ENCODE measurements around the gene RASGRF1. TPM values are rescaled to one million over a fixed set of nuclear protein-coding genes. Genes with fewer than 3 reads are reported as not detected.
A peak's percentile ranks its signal among the peaks of the same experiment; 100 is the strongest.

RASGRF1 gene
- total and polyA plus RNA-seq, 7 donors, result 0.14 to 1.2 (median 0.58) TPM; not detected in 1

GRCh38 chr15:78933823-78934654 lies 156.5 kb downstream of the RASGRF1 start:
- intact Hi-C loops (cut with DNase I), result no loop called here
- peaks cover 0 to 10% (median 0%) of the 10 kb centered on the region in 4 donors for H3K36me3 ChIP-seq
- peaks cover 0 to 33% (median 29%) of the 10 kb centered on the region in 4 donors for H3K4me1 ChIP-seq
- H3K27ac ChIP-seq, result peak overlapping the region; percentile 40 to 54 (median 52)
- no peak for TF ChIP-seq EP300 (IDR thresholded peaks at IDR 0.05)
- TF ChIP-seq POLR2AphosphoS5 (IDR thresholded peaks at IDR 0.05), result peak in 2 of 4 donors; percentile 13 to 36
- 81 to 82% methylated on average over 20 of the region's 20 CpGs for WGBS, 2 donors
- H3K27me3 ChIP-seq, result no peaks in the 10 kb centered on the region
- no peak overlapping the region for H3K4me3 ChIP-seq
- H3K9me3 ChIP-seq, result no peaks in the 10 kb centered on the region
- DNase-seq, result no peak

- Histone ChIP-seq H3K27ac (peak overlapping the region in 3 of 4 donors; percentile 40 to 54 (median 52)), H3K4me3 (no peak overlapping the region)
Observed at GRCh38 chr15:78933187-78933822, 157.3 kb downstream of the RASGRF1 start.

GRCh38 chr15:78932258-78932808 lies 158.2 kb downstream of the RASGRF1 start:
- H3K4me1 ChIP-seq, result peaks cover 0 to 33% (median 29%) of the 10 kb centered on the region in 4 donors

More at GRCh38 chr15:78933187-78933822, 157.3 kb downstream of the RASGRF1 start:
- intact Hi-C loops (cut with DNase I), result no loop called here
- Histone ChIP-seq H3K9me3 (no peaks in the 10 kb centered on the region), H3K36me3 (peaks cover 0 to 10% (median 0%) of the 10 kb centered on the region in 4 donors), H3K4me1 (peaks cover 0 to 33% (median 29%) of the 10 kb centered on the region in 4 donors), H3K27me3 (no peaks in the 10 kb centered on the region)
- WGBS, 2 donors, result 90% methylated on average over 12 of the region's 12 CpGs
- DNase-seq, result no peak
- TF ChIP-seq POLR2AphosphoS5 (IDR thresholded peaks at IDR 0.05) (no peak), EP300 (IDR thresholded peaks at IDR 0.05) (no peak), POLR2A (IDR thresholded peaks at IDR 0.05) (no peak), CTCF (IDR thresholded peaks at IDR 0.05) (no peak)

GRCh38 chr15:78931439-78932257 lies 158.9 kb downstream of the RASGRF1 start:
- Histone ChIP-seq H3K4me1 (peaks cover 0 to 33% (median 29%) of the 10 kb centered on the region in 4 donors), H3K36me3 (peaks cover 0 to 24% (median 4%) of the 10 kb centered on the region in 4 donors), H3K4me3 (no peak overlapping the region), H3K9me3 (no peaks in the 10 kb centered on the region), H3K27ac (peak overlapping the region in 3 of 4 donors; percentile 67 to 79 (median 77)), H3K27me3 (no peaks in the 10 kb centered on the region)
- TF ChIP-seq CTCF (IDR thresholded peaks at IDR 0.05) (no peak), POLR2AphosphoS5 (IDR thresholded peaks at IDR 0.05) (no peak), POLR2A (IDR thresholded peaks at IDR 0.05) (no peak), EP300 (IDR thresholded peaks at IDR 0.05) (no peak)
- DNase-seq, result no peak
- intact Hi-C loops (cut with DNase I), result no loop called here
- WGBS, 2 donors, result 91% methylated on average over 21 of the region's 21 CpGs

More at GRCh38 chr15:78932258-78932808, 158.2 kb downstream of the RASGRF1 start:
- no peaks in the 10 kb centered on the region for H3K9me3 ChIP-seq
- H3K27me3 ChIP-seq, result no peaks in the 10 kb centered on the region
- DNase-seq, result no peak
- peaks cover 0 to 17% (median 4%) of the 10 kb centered on the region in 4 donors for H3K36me3 ChIP-seq
- peak overlapping the region in 1 of 4 donors; percentile 79 for H3K27ac ChIP-seq
- TF ChIP-seq POLR2A (IDR thresholded peaks at IDR 0.05), result no peak
- TF ChIP-seq EP300 (IDR thresholded peaks at IDR 0.05), result no peak
- TF ChIP-seq POLR2AphosphoS5 (IDR thresholded peaks at IDR 0.05), result no peak
- TF ChIP-seq CTCF (IDR thresholded peaks at IDR 0.05), result no peak
- 92% methylated on average over 13 of the region's 13 CpGs for WGBS, 2 donors
- intact Hi-C loops (cut with DNase I), result no loop called here
- no peak overlapping the region for H3K4me3 ChIP-seq
